HG02970 (cell line): ENCODE data around the gene SELENOO.

Source experiments
- ATAC-seq: cut with Tn5 transposase; IDR thresholded peaks from one replicate; pipeline ENCODE4 v1.9.1; 2021; ENCODE audit warnings: mild to moderate bottlenecking, moderate library complexity, moderate number of reproducible peaks; ENCODE audit not compliant: unreplicated experiment, low FRiP score

The SELENOO gene

DNA sequence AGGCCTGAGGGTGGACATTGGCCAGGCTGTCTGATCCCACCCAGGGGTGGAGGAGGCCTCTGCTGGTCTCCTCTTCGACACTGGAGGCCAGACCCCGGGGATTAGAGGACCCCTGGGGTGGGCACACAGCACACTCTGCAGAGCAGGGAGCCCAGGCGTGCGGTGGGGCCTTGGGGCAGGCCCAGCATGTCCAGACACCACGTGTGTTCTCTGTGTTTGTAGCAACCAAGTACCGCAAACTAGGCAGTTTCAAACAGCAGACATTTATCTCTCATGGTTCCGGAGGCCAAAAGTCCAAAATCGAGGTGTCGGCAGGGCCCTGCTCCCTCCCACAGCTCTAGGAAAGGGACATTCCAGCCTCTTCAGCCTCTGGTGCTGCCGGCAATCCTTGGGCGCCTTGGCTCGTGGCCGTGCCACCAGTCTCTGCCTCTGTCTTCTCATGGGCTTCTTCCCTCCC, 28.8 kb upstream of the SELENOO start:
- ATAC-seq: no peak

DNA sequence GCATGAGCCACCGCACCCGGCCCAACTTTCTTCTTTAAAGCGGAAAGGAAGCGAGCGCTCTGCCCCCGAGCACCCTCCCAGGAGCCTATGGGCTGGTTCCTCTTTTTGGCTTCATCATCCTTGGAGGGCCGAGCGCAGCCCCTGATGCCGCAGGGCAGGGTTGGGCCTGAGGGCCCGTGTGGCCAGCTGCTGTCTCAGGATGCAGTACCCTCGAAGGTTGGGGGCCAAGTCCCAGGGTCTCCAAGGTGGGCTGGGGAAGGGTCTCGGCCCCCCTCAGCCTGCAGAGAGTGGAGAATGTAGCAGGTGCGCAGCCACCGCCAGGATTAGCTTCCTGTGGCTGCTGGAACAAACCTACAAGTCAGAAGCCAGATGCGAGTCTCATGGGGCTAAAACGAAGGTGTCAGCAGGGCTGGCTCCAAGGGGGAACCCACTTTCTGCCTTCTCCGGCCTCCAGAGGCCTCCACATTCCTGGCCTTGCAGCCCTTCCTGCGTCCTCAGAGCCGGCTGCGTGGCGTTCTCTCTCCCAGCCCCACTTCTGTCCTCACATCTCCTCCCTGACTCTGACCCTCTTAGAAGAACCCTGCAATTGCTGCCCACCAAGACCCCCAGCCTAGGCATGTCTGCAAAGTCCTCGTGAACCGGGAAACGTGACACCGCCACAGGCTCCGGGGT, 27.4 kb upstream of the SELENOO start:
- ATAC-seq: no peak

DNA sequence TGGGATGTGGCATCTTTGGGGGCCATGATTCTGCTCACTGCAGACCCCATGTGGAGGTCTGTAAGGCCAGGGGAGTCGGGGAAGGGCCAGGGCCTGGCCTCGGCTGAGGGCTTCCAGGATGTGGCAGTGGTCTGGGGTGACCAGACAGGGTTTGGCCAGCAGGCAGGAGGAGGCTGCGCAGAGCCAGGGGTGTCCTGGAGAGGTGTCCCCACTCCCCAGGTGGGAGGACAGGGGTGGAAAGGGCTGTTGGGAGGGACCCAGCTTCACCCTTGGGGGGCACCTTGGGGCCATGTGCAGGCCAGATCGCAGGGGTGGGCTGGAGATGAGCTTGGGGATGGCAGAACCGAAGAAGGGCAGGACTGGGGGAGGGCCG, 26.8 kb upstream of the SELENOO start:
- no peak for ATAC-seq

DNA sequence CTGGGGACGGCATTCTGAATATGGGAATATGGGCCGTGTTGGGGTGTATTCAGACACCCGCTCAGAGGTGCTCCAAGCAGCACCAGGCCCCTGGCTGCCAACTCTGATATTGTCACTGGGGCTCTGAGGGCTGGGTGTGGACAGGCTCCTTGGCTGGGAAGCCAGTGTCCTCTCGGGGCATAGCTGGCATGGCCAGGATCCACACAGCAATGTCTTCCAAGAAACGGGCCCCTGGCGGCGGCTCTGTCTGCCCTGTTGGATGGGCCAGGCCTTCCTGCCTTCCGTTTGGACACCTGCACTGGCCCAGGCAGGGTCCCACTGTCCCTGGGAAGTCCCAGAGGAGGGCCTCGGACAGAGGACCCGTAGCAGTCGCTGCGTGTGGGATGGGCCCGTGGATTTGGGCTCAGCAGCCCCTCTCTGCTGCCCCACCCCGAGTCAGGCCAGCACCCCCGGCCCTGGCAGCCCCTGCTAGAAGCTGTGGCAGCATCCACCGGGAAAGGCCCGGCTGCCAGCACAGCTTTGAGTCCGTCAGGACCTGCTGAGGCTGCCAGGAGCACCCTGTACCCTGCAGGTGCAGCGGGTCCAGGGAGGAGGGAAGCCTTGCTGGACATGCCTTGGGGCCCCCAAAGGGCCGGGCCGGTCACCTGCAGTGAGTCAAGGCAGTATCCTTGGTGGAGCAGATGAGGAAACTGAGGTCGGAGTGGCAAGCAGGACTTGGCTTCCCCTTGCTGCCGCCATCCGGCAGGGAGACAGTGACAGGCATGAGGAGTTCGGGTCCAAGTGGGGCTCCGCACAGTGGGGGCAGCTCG, 26.2 kb upstream of the SELENOO start:
- ATAC-seq: no peak

GRCh38 chr22:50175191-50175461, 25.7 kb upstream of the SELENOO start:
- ATAC-seq: no peak

DNA sequence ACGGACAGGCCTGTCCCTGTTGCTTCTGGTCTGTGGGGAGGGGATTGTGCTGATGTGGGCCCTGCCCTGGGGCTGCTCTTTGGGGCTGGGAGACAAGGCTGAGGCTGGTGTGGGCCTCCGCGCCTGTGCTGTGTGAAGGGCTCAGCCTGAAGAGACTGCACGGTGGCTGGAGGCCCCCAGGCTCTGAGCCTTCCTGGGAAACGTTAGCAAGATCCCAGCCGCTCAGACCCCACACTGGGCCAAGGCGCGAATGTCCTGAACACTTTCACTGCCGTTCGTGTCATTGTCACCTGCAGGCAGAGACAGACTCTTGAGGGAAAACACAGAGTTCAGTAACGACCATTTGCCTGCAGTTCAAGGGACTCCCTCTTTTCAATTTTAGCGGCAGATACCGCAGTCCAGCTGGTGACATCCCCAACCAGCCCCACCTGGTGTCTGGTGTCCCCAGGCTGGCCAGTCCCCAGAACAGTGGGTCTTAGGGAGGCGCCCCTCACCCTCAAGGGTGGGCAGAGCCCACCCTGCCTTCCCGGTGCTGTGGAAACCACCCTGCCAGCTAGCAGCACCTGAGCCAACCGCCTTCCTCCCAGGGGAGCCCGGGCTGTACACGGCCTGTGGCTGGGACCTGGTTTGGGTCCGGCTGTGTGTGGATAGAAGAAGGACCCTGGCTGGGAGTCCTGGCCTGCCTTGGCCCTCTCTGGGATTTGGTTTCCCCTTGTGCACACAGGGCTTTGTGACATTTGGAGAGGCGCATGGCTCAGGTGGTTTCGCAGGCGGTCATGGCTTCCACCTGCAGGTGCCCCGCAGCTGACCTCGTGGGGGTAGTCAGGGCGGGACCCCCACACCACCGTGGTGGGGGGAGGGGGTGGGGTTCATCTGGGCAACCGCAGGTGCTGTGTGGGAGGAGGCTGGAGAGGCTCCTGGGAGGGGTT, 24.6 kb upstream of the SELENOO start:
- no peak for ATAC-seq

DNA sequence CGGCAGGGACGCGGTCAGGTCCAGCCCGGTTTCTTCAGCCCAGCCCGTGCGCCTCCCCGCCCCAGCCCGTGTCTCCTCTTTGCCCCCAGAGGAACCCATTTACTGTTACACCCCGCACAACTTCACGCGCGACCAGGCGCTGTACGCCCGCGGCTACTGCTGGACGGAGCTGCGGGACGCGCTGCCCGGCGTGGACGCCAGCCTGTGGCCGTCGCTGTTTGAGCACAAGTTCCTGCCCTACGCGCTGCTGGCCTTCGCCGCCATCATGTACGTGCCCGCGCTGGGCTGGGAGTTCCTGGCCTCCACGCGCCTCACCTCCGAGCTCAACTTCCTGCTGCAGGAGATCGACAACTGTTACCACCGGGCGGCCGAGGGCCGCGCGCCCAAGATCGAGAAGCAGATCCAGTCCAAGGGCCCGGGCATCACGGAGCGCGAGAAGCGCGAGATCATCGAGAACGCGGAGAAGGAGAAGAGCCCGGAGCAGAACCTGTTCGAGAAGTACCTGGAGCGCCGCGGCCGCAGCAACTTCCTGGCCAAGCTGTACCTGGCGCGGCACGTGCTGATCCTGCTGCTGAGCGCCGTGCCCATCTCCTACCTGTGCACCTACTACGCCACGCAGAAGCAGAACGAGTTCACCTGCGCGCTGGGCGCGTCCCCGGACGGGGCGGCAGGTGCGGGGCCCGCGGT, 23.8 kb upstream of the SELENOO start:
- no peak for ATAC-seq

DNA sequence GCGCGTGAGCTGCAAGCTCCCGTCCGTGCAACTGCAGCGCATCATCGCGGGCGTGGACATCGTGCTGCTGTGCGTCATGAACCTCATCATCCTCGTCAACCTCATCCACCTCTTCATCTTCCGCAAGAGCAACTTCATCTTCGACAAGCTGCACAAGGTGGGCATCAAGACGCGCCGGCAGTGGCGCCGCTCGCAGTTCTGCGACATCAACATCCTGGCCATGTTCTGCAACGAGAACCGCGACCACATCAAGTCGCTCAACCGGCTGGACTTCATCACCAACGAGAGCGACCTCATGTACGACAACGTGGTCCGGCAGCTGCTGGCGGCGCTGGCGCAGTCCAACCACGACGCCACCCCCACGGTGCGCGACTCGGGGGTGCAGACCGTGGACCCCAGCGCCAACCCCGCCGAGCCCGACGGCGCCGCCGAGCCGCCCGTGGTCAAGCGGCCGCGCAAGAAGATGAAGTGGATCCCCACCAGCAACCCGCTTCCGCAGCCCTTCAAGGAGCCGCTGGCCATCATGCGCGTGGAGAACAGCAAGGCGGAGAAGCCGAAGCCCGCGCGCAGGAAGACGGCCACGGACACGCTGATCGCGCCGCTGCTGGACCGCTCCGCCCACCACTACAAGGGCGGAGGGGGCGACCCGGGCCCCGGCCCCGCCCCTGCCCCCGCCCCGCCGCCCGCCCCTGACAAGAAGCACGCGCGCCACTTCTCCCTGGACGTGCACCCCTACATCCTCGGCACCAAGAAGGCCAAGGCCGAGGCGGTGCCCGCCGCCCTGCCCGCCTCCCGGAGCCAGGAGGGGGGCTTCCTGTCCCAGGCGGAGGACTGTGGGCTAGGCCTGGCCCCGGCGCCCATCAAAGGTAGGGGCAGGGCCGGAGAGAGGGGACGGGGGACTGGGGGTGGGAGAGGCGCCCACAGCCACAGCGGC, 23.0 kb upstream of the SELENOO start:
- no peak for ATAC-seq

- ATAC-seq: no peak
These were observed 22.3 kb upstream of the SELENOO start for GRCh38 chr22:50178471-50178864.

DNA sequence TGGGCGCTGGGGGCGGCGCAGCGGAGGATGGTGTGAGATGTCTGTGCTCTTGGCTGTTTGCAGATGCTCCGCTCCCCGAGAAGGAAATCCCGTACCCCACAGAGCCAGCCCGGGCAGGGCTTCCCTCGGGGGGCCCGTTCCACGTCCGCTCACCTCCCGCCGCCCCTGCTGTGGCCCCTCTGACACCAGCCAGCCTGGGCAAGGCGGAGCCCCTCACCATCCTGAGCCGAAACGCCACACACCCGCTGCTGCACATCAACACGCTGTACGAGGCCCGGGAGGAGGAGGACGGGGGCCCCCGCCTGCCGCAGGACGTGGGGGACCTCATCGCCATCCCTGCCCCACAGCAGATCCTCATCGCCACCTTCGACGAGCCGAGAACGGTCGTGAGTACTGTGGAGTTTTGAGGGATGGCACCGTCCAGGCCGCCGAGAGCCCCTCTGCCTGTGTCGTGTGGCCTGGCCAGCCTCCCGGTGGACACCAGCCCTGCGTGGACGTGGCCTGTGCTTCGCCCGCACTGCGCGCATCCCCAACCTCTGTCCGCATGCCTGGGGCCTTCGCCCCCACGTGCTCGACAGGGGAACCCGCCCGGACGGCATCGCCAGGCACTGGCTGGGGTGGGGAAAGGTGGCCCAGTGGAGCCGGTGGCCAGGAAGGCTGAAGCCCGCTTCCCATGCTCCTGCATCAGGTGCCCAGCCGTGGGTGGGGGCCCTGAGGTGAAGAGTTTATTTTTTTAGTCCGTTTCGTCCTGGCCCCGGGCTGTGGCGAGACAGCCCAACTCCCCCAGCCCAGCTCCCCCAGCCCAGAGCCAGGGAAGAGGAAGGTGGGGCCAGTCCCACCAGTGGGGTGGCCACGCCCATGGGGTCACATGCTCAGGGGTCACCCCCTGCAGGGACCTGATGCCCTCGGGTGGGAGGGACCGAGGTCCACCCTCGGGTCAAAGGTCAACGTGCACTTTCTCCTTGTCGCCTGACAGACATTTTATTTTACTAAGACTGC, 21.6 kb upstream of the SELENOO start:
- ATAC-seq: no peak

DNA sequence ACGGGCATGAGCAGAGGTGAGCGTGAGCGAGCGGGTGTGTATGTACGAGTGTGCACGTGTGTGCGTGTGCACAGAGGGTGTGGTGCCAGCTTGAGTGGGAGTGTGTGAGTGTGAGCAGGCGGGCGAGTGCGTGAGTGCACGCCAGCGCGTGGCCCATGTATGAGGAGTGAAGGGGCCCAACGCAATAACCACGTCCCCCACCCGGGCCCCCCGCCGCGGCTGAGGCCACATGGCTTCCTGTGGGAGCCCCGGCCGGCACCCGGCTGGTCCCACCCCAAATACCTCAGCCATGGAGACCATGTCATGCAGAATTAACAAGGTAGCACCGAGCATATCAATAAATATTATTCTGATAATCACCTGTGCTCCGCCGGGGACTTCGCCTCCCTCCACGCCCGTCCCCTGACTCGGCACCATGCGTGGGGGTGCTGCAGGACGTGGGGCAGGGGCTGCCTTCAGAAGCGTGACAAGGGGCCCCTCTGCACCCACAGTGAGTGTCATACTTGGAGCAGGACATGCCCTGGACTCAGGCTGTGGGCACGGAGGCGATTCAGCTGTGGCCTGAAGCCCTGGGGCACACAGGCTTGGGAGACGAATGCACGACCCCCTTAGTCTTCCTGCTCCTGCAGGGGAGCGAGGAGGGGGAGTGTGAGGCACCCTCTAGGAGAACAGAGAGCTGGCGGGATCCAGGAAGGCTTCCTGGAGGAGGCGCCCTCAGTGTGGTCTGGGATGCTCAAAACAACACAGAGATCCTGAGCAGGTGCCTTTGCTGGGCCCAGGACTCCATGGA, 20.7 kb upstream of the SELENOO start:
- ATAC-seq: no peak

GRCh38 chr22:50180727-50181521, 19.9 kb upstream of the SELENOO start:
- ATAC-seq: no peak

- ATAC-seq: no peak
These were observed 18.4 kb upstream of the SELENOO start for GRCh38 chr22:50182176-50183081.

- no peak for ATAC-seq
These were observed 17.5 kb upstream of the SELENOO start for GRCh38 chr22:50183141-50183971.
